ENCODE results near the gene CENPH. TPM values are rescaled to one million over a fixed set of nuclear protein-coding genes. Genes with fewer than 3 reads are reported as not detected.

CENPH gene
- total and polyA plus RNA-seq, 2 donors, result 9.4 to 30.3 TPM

DNA sequence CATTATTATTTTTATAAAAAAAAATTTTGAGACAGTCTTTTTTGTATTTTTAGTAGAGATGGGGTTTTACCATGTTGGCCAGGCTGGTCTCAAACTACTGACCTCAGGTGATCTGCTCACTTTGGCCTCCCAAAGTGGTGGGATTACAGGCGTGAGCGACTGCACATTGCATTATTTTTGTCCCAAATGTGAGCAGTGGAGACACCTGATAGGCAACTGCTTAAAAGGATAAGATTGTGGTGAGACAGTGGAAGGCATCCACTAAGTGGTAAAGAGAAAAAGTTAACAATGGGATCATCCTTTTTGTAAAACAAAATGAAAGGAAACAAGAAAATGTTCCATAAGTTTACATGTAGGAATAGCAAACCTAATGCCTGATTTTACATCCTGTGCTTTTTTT is 2.0 kb upstream of the CENPH start:
- Histone ChIP-seq H3K36me3 (ENCODE audit: control insufficient read depth in 2 of 2, insufficient read depth in 2 of 2, low read length in 1 of 2) (peaks cover 0 to 2% of the 10 kb centered on the region in 2 donors), H3K27ac (ENCODE audit: low read depth in 1 of 2, low read length in 1 of 2) (no peak overlapping the region)
- DNase-seq (ENCODE audit: low read depth in 6 of 9, low spot score in 9 of 9), result no peak

GRCh38 chr5:69188811-69189161 is 597 bp upstream of the CENPH start:
- Histone ChIP-seq H3K27ac (ENCODE audit: low read depth in 1 of 2, low read length in 1 of 2) (peak overlapping the region in 1 of 2 donors; percentile 84), H3K27me3 (ENCODE audit: control insufficient read depth in 2 of 2, insufficient read depth in 1 of 2, low read length in 1 of 2) (no peaks in the 10 kb centered on the region), H3K9me3 (ENCODE audit: control insufficient read depth in 2 of 2, insufficient read depth in 1 of 2, low read length in 1 of 2) (no peaks in the 10 kb centered on the region), H3K4me1 (ENCODE audit: control insufficient read depth in 2 of 2, insufficient read depth in 2 of 2, low read length in 2 of 2) (peaks cover 8 to 11% of the 10 kb centered on the region in 2 donors), H3K36me3 (ENCODE audit: control insufficient read depth in 2 of 2, insufficient read depth in 2 of 2, low read length in 1 of 2) (peaks cover 0 to 4% of the 10 kb centered on the region in 2 donors), H3K4me3 (ENCODE audit: low read length in 2 of 2) (peak overlapping the region; percentile 91 to 93)
- 29% methylated on average over 8 of the region's 8 CpGs for WGBS
- no peak for DNase-seq (ENCODE audit: low read depth in 6 of 9, low spot score in 9 of 9)

More for the DNA sequence above, 2.0 kb upstream of the CENPH start:
- peaks cover 0 to under 1% of the 10 kb centered on the region in 2 donors for H3K9me3 ChIP-seq (ENCODE audit: control insufficient read depth in 2 of 2, insufficient read depth in 1 of 2, low read length in 1 of 2)
- peaks cover 8 to 11% of the 10 kb centered on the region in 2 donors for H3K4me1 ChIP-seq (ENCODE audit: control insufficient read depth in 2 of 2, insufficient read depth in 2 of 2, low read length in 2 of 2)
- WGBS, result 98% methylated on average over 2 of the region's 2 CpGs
- H3K4me3 ChIP-seq (ENCODE audit: low read length in 2 of 2), result no peak overlapping the region
- H3K27me3 ChIP-seq (ENCODE audit: control insufficient read depth in 2 of 2, insufficient read depth in 1 of 2, low read length in 1 of 2), result no peaks in the 10 kb centered on the region

DNA sequence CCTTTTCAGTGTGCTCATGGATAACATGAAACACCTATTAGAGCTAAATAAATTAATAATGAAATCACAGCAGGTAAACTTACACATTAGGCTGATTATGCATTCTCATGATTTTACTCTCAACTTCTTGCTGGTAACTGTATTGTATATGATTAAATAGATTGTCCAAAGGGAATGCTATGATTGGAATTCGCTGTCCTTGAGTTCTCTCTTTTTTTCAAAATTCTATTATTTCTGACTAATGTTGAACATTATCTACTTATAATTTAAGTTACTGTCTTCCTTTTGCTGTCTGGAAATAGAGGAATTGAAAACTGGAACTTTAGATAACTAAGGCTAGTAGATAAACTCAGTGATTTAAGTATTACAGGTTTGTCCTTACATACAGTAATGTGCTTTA is 13.1 kb downstream of the CENPH start:
- H3K27ac ChIP-seq (ENCODE audit: low read depth in 1 of 2, low read length in 1 of 2), result no peak overlapping the region
- WGBS, result 97% methylated on average over 1 of the region's 1 CpG
- no peaks in the 10 kb centered on the region for H3K4me1 ChIP-seq (ENCODE audit: control insufficient read depth in 2 of 2, insufficient read depth in 2 of 2, low read length in 2 of 2)
- H3K27me3 ChIP-seq (ENCODE audit: control insufficient read depth in 2 of 2, insufficient read depth in 1 of 2, low read length in 1 of 2), result no peaks in the 10 kb centered on the region
- no peak for DNase-seq (ENCODE audit: low read depth in 6 of 9, low spot score in 9 of 9)
- no peaks in the 10 kb centered on the region for H3K9me3 ChIP-seq (ENCODE audit: control insufficient read depth in 2 of 2, insufficient read depth in 1 of 2, low read length in 1 of 2)
- H3K36me3 ChIP-seq (ENCODE audit: control insufficient read depth in 2 of 2, insufficient read depth in 2 of 2, low read length in 1 of 2), result peaks cover 0 to 18% of the 10 kb centered on the region in 2 donors
- H3K4me3 ChIP-seq (ENCODE audit: low read length in 2 of 2), result no peak overlapping the region

- H3K36me3 ChIP-seq (ENCODE audit: control insufficient read depth in 2 of 2, insufficient read depth in 2 of 2, low read length in 1 of 2), result peaks cover 0 to 13% of the 10 kb centered on the region in 2 donors
- H3K9me3 ChIP-seq (ENCODE audit: control insufficient read depth in 2 of 2, insufficient read depth in 1 of 2, low read length in 1 of 2), result no peaks in the 10 kb centered on the region
- no peak overlapping the region for H3K27ac ChIP-seq (ENCODE audit: low read depth in 1 of 2, low read length in 1 of 2)
- no peaks in the 10 kb centered on the region for H3K4me1 ChIP-seq (ENCODE audit: control insufficient read depth in 2 of 2, insufficient read depth in 2 of 2, low read length in 2 of 2)
- no peak for DNase-seq (ENCODE audit: low read depth in 6 of 9, low spot score in 9 of 9)
- no peaks in the 10 kb centered on the region for H3K27me3 ChIP-seq (ENCODE audit: control insufficient read depth in 2 of 2, insufficient read depth in 1 of 2, low read length in 1 of 2)
- no peak overlapping the region for H3K4me3 ChIP-seq (ENCODE audit: low read length in 2 of 2)
- WGBS, result 98% methylated on average over 5 of the region's 5 CpGs
Observed at GRCh38 chr5:69206528-69207190, 17.3 kb downstream of the CENPH start.

DNA sequence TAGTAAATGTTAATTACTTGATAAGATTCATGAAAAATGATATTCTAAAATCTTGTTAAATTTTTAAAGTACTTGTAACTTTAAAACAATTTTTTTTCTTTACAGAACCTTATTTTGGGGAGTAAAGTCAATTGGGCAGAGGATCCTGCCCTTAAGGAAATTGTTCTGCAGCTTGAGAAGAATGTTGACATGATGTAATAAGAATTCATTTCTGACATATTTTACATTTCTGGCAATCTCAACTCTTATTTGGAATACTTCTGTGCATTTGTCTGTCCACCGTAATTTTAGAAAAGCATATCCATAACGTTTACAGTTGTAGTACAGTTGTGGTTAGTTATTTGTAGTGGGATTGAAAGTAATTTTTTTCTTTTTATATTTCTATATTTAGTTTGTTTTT is 20.2 kb downstream of the CENPH start:
- no peak overlapping the region for H3K27ac ChIP-seq (ENCODE audit: low read depth in 1 of 2, low read length in 1 of 2)

GRCh38 chr5:69211200-69211599 is 21.8 kb downstream of the CENPH start:
- no peak overlapping the region for H3K27ac ChIP-seq (ENCODE audit: low read depth in 1 of 2, low read length in 1 of 2)

More for the DNA sequence above, 20.2 kb downstream of the CENPH start:
- no peak for DNase-seq (ENCODE audit: low read depth in 6 of 9, low spot score in 9 of 9)
- no peaks in the 10 kb centered on the region for H3K27me3 ChIP-seq (ENCODE audit: control insufficient read depth in 2 of 2, insufficient read depth in 1 of 2, low read length in 1 of 2)
- no peaks in the 10 kb centered on the region for H3K4me1 ChIP-seq (ENCODE audit: control insufficient read depth in 2 of 2, insufficient read depth in 2 of 2, low read length in 2 of 2)
- H3K9me3 ChIP-seq (ENCODE audit: control insufficient read depth in 2 of 2, insufficient read depth in 1 of 2, low read length in 1 of 2), result no peaks in the 10 kb centered on the region
- no peak overlapping the region for H3K4me3 ChIP-seq (ENCODE audit: low read length in 2 of 2)
- WGBS, result 94% methylated on average over 2 of the region's 2 CpGs
- H3K36me3 ChIP-seq (ENCODE audit: control insufficient read depth in 2 of 2, insufficient read depth in 2 of 2, low read length in 1 of 2), result peaks cover 0 to 7% of the 10 kb centered on the region in 2 donors

DNA sequence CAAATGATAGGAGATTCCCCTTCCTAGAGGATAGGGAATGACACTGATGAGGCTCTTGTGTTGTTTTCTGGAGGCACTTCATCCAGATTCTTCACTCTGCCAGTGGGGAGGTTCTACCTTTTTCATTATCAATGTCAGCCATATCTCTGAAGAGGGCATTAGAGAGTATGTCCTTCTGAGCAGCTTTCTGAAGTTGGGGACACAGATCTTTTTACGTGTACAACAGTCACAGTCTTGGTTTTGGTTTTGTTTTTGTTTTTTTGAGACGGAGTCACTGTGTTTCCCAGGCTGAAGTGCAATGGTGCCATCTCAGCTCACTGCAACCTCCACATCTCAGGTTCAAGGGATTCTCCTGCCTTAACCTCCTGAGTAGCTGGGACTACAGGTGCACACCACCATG is 22.6 kb downstream of the CENPH start:
- H3K27me3 ChIP-seq (ENCODE audit: control insufficient read depth in 2 of 2, insufficient read depth in 1 of 2, low read length in 1 of 2), result no peaks in the 10 kb centered on the region
- no peak overlapping the region for H3K4me3 ChIP-seq (ENCODE audit: low read length in 2 of 2)
- no peaks in the 10 kb centered on the region for H3K9me3 ChIP-seq (ENCODE audit: control insufficient read depth in 2 of 2, insufficient read depth in 1 of 2, low read length in 1 of 2)
- H3K4me1 ChIP-seq (ENCODE audit: control insufficient read depth in 2 of 2, insufficient read depth in 2 of 2, low read length in 2 of 2), result no peaks in the 10 kb centered on the region
- H3K36me3 ChIP-seq (ENCODE audit: control insufficient read depth in 2 of 2, insufficient read depth in 2 of 2, low read length in 1 of 2), result peaks cover 0 to 7% of the 10 kb centered on the region in 2 donors
- 94% methylated on average over 2 of the region's 2 CpGs for WGBS
- H3K27ac ChIP-seq (ENCODE audit: low read depth in 1 of 2, low read length in 1 of 2), result no peak overlapping the region
- DNase-seq (ENCODE audit: low read depth in 6 of 9, low spot score in 9 of 9), result no peak

More at GRCh38 chr5:69211200-69211599, 21.8 kb downstream of the CENPH start:
- no peaks in the 10 kb centered on the region for H3K27me3 ChIP-seq (ENCODE audit: control insufficient read depth in 2 of 2, insufficient read depth in 1 of 2, low read length in 1 of 2)
- H3K36me3 ChIP-seq (ENCODE audit: control insufficient read depth in 2 of 2, insufficient read depth in 2 of 2, low read length in 1 of 2), result peaks cover 0 to 7% of the 10 kb centered on the region in 2 donors
- no peak for DNase-seq (ENCODE audit: low read depth in 6 of 9, low spot score in 9 of 9)
- H3K4me1 ChIP-seq (ENCODE audit: control insufficient read depth in 2 of 2, insufficient read depth in 2 of 2, low read length in 2 of 2), result no peaks in the 10 kb centered on the region
- 97% methylated on average over 2 of the region's 2 CpGs for WGBS
- no peaks in the 10 kb centered on the region for H3K9me3 ChIP-seq (ENCODE audit: control insufficient read depth in 2 of 2, insufficient read depth in 1 of 2, low read length in 1 of 2)
- no peak overlapping the region for H3K4me3 ChIP-seq (ENCODE audit: low read length in 2 of 2)

DNA sequence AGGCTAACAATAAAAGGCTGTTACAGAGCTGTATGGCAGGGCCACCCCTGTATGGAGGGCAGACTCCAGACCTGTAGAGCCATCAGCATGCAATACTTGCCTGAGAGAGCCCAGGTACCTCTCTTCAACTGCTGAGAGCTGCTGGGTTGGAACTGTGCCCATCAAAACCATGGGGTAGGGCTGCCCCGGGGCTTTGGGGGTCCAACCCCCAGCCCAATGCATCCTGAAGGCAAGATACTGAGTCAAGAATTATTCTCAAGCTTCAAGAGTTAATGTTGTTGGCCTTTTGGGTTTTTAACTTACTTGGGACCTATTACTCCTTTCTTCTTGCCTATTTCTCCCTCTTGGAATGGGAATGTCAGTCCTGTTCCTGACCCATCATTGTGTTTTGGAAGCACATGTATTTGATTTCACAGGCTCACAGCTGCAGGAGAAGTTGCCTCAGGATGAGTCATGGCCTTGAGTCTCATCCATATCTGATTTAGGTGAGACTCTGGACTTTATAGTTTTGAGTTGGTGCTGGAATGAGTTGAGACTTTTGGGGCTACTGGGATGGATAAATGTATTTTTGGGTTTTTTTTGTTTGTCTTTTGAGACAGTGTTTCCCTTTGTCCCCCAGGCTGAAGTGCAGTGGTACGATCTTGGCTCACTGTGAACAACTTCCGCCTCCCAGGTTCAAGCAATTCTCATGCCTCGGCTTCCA is 24.3 kb downstream of the CENPH start:
- Histone ChIP-seq H3K4me1 (ENCODE audit: control insufficient read depth in 2 of 2, insufficient read depth in 2 of 2, low read length in 2 of 2) (no peaks in the 10 kb centered on the region), H3K27me3 (ENCODE audit: control insufficient read depth in 2 of 2, insufficient read depth in 1 of 2, low read length in 1 of 2) (no peaks in the 10 kb centered on the region), H3K27ac (ENCODE audit: low read depth in 1 of 2, low read length in 1 of 2) (no peak overlapping the region), H3K36me3 (ENCODE audit: control insufficient read depth in 2 of 2, insufficient read depth in 2 of 2, low read length in 1 of 2) (peaks cover 0 to 7% of the 10 kb centered on the region in 2 donors), H3K9me3 (ENCODE audit: control insufficient read depth in 2 of 2, insufficient read depth in 1 of 2, low read length in 1 of 2) (no peaks in the 10 kb centered on the region), H3K4me3 (ENCODE audit: low read length in 2 of 2) (no peak overlapping the region)
- no peak for DNase-seq (ENCODE audit: low read depth in 6 of 9, low spot score in 9 of 9)
- 98% methylated on average over 4 of the region's 4 CpGs for WGBS

DNA sequence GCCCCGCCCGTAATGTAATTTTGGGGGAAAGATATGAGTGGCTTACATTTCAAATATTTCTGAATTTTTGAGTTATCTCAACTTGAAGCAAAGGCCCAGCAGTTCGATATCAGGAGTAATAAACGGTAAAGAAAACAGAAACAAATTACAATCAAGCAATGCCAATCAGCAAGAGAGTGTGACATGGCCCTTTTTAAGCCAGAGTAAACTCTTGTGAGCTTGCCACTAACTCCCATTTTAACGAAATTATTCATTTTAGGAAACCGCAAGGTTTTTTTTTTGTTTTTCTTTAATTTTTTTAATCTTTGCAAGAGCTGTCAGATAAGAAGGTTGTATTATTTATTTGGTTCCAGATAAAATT is 27.7 kb downstream of the CENPH start:
- no peak for DNase-seq (ENCODE audit: low read depth in 6 of 9, low spot score in 9 of 9)
- Histone ChIP-seq H3K27ac (ENCODE audit: low read depth in 1 of 2, low read length in 1 of 2) (peak overlapping the region in 1 of 2 donors; percentile 93), H3K36me3 (ENCODE audit: control insufficient read depth in 2 of 2, insufficient read depth in 2 of 2, low read length in 1 of 2) (no peaks in the 10 kb centered on the region), H3K4me3 (ENCODE audit: low read length in 2 of 2) (peak overlapping the region; percentile 96 to 99), H3K9me3 (ENCODE audit: control insufficient read depth in 2 of 2, insufficient read depth in 1 of 2, low read length in 1 of 2) (no peaks in the 10 kb centered on the region), H3K27me3 (ENCODE audit: control insufficient read depth in 2 of 2, insufficient read depth in 1 of 2, low read length in 1 of 2) (no peaks in the 10 kb centered on the region), H3K4me1 (ENCODE audit: control insufficient read depth in 2 of 2, insufficient read depth in 2 of 2, low read length in 2 of 2) (no peaks in the 10 kb centered on the region)
- WGBS, result 59% methylated on average over 6 of the region's 6 CpGs
